ENCODE data around the gene SMPD3. TPM values are rescaled to one million over a fixed set of nuclear protein-coding genes. Genes with fewer than 3 reads are reported as not detected.

The SMPD3 gene
- total and polyA plus RNA-seq, 9 of the 15 experiments (the other 6 are each of a cell fraction or from before 2014, with no cell fraction given), result 0.03 to 1.2 (median 0.18) TPM

- TF ChIP-seq UBTF (IDR thresholded peaks at IDR 0.05; ENCODE audit: borderline replicate concordance in 1 of 2, low read depth in 2 of 2, low read length in 2 of 2) (no peak), ATF6 (CRISPR knock-in tag; IDR thresholded peaks at IDR 0.05) (peak; percentile 94), SUPT5H (IDR thresholded peaks at IDR 0.05) (peak; percentile 96), ZBTB11 (CRISPR knock-in tag; IDR thresholded peaks at IDR 0.05) (peak in 1 of 3 experiments; percentile 86; a peak in 2 of 6 replicates), POLR3A (IDR thresholded peaks at IDR 0.05; ENCODE audit: borderline replicate concordance, extremely low read depth, insufficient read depth, insufficient read length) (no peak), STAT6 (CRISPR knock-in tag; IDR thresholded peaks at IDR 0.05) (no peak), SAP30 (IDR thresholded peaks at IDR 0.05; ENCODE audit: borderline replicate concordance, insufficient read depth, low read depth, low read length, poor library complexity, severe bottlenecking) (peak; percentile 78), NEUROD1 (IDR thresholded peaks at IDR 0.05; ENCODE audit: borderline replicate concordance, low read depth, low read length, partially characterized antibody) (peak; percentile 47), ZNF644 (tag; IDR thresholded peaks at IDR 0.05; ENCODE audit: low read depth) (no peak), GATA2 (CRISPR knock-in tag; IDR thresholded peaks at IDR 0.05) (no peak), ILF3 (IDR thresholded peaks at IDR 0.05; ENCODE audit: borderline replicate concordance) (no peak), NR0B1 (IDR thresholded peaks at IDR 0.05; ENCODE audit: partially characterized antibody) (no peak)
These were observed 137.4 kb downstream of the SMPD3 start, which contains the start of the genes PRMT7 and SLC7A6OS (continued) for GRCh38 chr16:68310774-68311511.
